Duodenal mucosa (tissue), 2 donors: Measurements from ENCODE around the gene JAZF1.

Source experiments
- H3K27ac ChIP-seq: one replicate; pipeline ENCODE4 v1.7.0; 2013; ENCODE audit warnings: low read depth, low read length
- H3K27me3 ChIP-seq, 2 donors: one replicate each; pipeline ENCODE4 v1.7.0; 2013; ENCODE audit warnings: low read length in 2 of 2, control low read depth in 1 of 2; ENCODE audit not compliant: insufficient read depth in 2 of 2, control insufficient read depth in 1 of 2
- H3K36me3 ChIP-seq, 2 donors: one replicate each; pipeline ENCODE4 v1.7.0; 2013; ENCODE audit warnings: low read length in 2 of 2, control low read depth in 1 of 2; ENCODE audit not compliant: insufficient read depth in 2 of 2, control insufficient read depth in 1 of 2
- H3K4me1 ChIP-seq, 2 donors: one replicate each; pipeline ENCODE4 v1.7.0; 2013; ENCODE audit warnings: low read length in 2 of 2, control low read depth in 1 of 2; ENCODE audit not compliant: insufficient read depth in 2 of 2, control insufficient read depth in 1 of 2
- H3K4me3 ChIP-seq, 2 donors: one replicate each; pipeline ENCODE4 v1.7.0; 2013; ENCODE audit warnings: low read length in 2 of 2, low read depth in 1 of 2
- H3K9ac ChIP-seq, 2 donors: one replicate each; pipeline ENCODE4 v1.7.0; 2013; ENCODE audit warnings: low read length in 2 of 2, low read depth in 1 of 2
- H3K9me3 ChIP-seq, 2 donors: one replicate each; pipeline ENCODE4 v1.7.0; 2013; ENCODE audit warnings: low read length in 2 of 2, control low read depth in 1 of 2; ENCODE audit not compliant: control insufficient read depth in 1 of 2

JAZF1 gene

DNA sequence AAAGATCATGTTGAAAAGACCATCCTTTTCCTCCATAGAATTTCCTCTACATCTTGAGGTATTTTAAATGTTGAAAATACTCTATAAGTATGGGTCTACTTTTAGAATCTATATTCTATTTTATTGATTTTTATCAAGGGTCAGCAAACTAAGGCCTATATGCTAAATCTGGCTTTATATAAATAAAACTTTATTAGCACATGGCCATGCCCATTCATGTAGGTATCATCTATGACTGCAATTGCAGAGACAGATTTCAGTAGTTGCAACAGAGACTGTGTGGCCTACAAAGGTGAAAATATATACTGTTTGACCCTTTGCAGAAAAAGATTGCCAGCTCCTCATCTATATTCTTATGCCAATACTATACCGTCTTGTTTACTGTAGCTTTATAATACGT, 367.9 kb downstream of the JAZF1 start:
- no peaks in the 10 kb centered on the region for H3K9me3 ChIP-seq
- no peak overlapping the region for H3K4me3 ChIP-seq
- H3K27me3 ChIP-seq: no peaks in the 10 kb centered on the region
- peaks cover 7 to 18% of the 10 kb centered on the region in 2 donors for H3K36me3 ChIP-seq
- no peak overlapping the region for H3K27ac ChIP-seq
- no peak overlapping the region for H3K9ac ChIP-seq
- no peaks in the 10 kb centered on the region for H3K4me1 ChIP-seq

DNA sequence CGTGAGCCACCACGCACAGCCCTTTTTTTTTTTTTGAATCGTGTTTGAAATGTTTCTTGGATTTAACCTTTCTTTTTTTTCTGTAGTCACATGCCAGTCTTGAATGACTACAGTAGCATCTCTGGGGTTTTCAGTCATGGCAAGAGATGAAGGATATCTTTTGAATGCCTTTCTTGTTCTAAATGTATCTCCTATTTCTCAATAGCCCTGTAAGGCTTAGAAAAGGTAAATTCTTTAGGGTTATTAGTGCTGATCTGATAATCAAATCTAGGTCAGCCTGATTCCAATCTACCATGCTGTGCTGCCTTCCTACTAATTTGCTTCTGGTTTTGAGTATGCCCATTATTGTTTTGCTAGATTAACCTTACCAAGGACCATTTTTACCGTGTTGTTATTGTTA, 370.4 kb downstream of the JAZF1 start:
- Histone ChIP-seq H3K4me1 (no peaks in the 10 kb centered on the region), H3K36me3 (peaks cover 6 to 7% of the 10 kb centered on the region in 2 donors), H3K27ac (no peak overlapping the region), H3K27me3 (no peaks in the 10 kb centered on the region), H3K9me3 (no peaks in the 10 kb centered on the region), H3K9ac (no peak overlapping the region), H3K4me3 (no peak overlapping the region)

DNA sequence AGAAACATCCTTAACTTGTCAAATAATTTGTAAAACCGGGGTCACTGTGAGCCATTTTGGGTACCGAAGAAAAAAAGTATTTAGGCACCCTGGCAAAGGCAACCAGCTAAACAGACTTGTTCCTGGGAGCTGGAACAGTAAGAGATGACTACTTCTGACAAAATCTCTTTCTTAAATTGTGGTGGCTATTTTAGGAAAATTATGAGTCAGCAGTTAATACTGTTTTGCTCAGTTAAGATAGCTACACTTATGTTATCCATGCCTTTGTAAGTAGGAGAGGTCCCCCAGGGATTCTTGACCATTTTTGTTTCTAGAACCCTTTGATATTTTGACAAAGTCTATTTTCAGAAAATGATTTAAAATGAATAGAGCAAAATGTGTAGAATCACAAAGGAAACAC, 372.0 kb downstream of the JAZF1 start:
- Histone ChIP-seq H3K4me3 (no peak overlapping the region), H3K27me3 (no peaks in the 10 kb centered on the region), H3K36me3 (peaks cover 6 to 7% of the 10 kb centered on the region in 2 donors), H3K9me3 (no peaks in the 10 kb centered on the region), H3K27ac (no peak overlapping the region), H3K9ac (no peak overlapping the region), H3K4me1 (no peaks in the 10 kb centered on the region)

DNA sequence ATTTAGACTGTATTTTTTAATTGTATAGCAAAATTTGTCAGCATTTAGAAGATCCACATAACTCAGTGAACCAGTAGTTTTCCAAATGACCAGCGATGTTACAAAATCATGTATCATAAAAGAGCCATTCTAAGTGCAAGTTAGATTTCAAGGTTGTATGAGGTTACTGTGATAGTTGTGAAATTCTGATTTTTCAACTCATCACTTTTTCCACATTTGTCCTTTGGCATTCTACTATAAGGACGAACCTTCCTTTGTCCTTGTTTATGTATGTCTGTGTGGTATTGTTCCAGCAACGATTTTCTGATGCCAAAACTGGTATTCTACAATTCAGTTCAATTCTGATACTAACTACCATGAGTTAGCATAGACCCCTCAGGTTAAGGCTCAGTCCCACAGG, 376.5 kb downstream of the JAZF1 start:
- peaks cover 10 to 15% of the 10 kb centered on the region in 2 donors for H3K36me3 ChIP-seq
- H3K9ac ChIP-seq: no peak overlapping the region
- H3K4me1 ChIP-seq: no peaks in the 10 kb centered on the region
- H3K4me3 ChIP-seq: no peak overlapping the region
- H3K27ac ChIP-seq: no peak overlapping the region
- H3K9me3 ChIP-seq: no peaks in the 10 kb centered on the region
- no peaks in the 10 kb centered on the region for H3K27me3 ChIP-seq

DNA sequence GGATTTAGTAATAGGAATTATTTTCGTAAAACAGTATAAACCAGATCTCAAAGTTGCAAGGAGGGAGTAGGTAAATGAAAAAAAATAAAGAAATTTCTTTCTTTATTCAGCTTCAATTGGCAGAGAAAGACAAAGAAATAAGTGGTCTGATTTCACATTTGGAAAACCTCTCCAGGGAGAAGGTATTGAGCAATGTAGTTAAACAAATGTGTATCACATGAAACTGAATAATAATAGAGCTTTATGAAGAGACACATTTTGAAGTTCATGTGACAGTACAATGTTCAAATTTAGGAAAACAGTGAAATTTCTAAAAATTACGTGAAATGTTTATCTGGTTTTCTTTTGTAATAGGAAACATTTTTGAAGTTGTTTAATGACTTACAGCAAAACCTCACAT, 377.6 kb downstream of the JAZF1 start:
- Histone ChIP-seq H3K9me3 (no peaks in the 10 kb centered on the region), H3K4me1 (no peaks in the 10 kb centered on the region), H3K27ac (no peak overlapping the region), H3K27me3 (no peaks in the 10 kb centered on the region), H3K4me3 (no peak overlapping the region), H3K9ac (no peak overlapping the region), H3K36me3 (peaks cover 10 to 15% of the 10 kb centered on the region in 2 donors)

DNA sequence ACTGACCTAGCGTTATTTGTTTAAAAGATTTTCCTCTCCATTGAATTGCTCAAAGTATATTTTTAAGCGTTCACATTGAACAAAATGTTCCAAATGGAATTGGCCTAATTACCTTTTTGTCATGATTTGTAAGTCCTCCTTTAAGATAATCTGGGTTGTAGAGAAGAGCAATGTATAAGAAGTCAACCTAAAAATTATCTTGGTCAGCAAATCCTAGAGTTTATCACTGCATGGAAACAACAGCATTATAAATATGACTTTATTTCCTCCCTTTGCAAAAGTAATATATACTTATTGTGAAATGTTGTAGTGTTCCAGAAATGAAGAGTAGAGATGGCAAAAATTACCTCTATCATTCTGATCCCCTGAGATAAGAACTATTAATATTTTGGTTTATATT, 381.4 kb downstream of the JAZF1 start:
- no peak overlapping the region for H3K9ac ChIP-seq
- no peaks in the 10 kb centered on the region for H3K9me3 ChIP-seq
- no peaks in the 10 kb centered on the region for H3K27me3 ChIP-seq
- H3K27ac ChIP-seq: no peak overlapping the region
- H3K4me1 ChIP-seq: no peaks in the 10 kb centered on the region
- H3K4me3 ChIP-seq: no peak overlapping the region
- H3K36me3 ChIP-seq: peaks cover 23 to 28% of the 10 kb centered on the region in 2 donors

DNA sequence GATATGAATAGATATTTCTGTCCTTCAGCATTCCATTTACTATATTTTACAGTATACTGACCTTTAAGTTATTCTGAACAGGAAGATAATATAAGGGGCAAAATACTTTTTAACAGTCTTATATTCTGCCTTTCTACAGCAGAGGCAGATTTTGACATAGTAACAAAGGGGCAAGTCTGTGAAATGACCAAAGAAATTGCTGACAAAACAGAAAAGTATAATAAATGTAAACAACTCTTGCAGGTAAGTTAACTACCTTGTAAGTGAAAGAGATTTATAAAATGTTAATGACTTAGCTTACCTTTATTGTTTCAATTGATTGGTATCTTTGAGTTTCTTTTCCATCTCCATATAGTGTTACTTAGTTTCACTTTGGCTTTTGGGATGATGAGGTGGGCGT, 384.6 kb downstream of the JAZF1 start:
- no peak overlapping the region for H3K4me3 ChIP-seq
- H3K27ac ChIP-seq: no peak overlapping the region
- H3K9me3 ChIP-seq: no peaks in the 10 kb centered on the region
- no peaks in the 10 kb centered on the region for H3K4me1 ChIP-seq
- H3K36me3 ChIP-seq: peaks cover 13 to 40% of the 10 kb centered on the region in 2 donors
- H3K9ac ChIP-seq: no peak overlapping the region
- H3K27me3 ChIP-seq: no peaks in the 10 kb centered on the region

DNA sequence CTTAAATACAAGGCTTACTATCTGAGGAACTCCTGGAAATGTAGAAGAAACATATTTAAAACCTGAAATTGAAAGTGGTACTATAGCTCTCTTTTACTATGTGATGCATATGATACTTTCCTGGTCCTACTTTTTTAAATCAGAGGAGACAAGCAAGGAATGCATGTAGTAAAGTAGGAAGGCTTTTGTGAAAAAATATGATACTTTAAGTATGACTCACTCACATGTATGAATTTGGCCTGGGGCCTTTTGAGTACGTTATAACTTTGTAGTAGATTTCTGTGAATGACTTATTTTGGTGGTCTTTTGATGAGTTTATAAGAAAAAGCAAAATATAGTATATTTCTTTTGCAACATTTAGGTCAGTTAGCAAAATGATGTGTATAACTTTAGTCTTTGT, 386.8 kb downstream of the JAZF1 start:
- H3K9ac ChIP-seq: no peak overlapping the region
- peaks cover 14 to 41% of the 10 kb centered on the region in 2 donors for H3K36me3 ChIP-seq
- no peaks in the 10 kb centered on the region for H3K9me3 ChIP-seq
- no peak overlapping the region for H3K4me3 ChIP-seq
- H3K27me3 ChIP-seq: no peaks in the 10 kb centered on the region
- no peak overlapping the region for H3K27ac ChIP-seq
- no peaks in the 10 kb centered on the region for H3K4me1 ChIP-seq

DNA sequence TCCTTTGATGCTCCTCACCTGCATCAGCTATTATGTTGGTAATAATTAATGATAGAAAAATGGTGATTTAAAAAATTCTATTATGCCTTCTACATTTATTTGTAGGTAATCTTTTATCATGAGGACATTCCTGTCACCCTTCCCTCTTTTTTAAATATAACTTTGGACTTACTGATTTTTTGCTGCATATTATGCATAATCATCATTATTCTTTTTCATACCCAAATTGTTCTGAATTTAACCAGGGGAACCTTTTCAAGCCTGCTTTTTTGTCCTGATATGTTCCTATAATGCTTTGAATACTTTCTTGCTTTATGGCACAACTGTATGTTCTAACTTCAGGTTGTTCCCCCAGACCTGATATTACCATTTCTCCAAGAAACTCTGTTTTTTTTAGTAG, 392.2 kb downstream of the JAZF1 start:
- peaks cover 21 to 50% of the 10 kb centered on the region in 2 donors for H3K36me3 ChIP-seq
- H3K9ac ChIP-seq: no peak overlapping the region
- no peaks in the 10 kb centered on the region for H3K9me3 ChIP-seq
- no peak overlapping the region for H3K27ac ChIP-seq
- H3K4me1 ChIP-seq: no peaks in the 10 kb centered on the region
- H3K27me3 ChIP-seq: no peaks in the 10 kb centered on the region
- H3K4me3 ChIP-seq: no peak overlapping the region

DNA sequence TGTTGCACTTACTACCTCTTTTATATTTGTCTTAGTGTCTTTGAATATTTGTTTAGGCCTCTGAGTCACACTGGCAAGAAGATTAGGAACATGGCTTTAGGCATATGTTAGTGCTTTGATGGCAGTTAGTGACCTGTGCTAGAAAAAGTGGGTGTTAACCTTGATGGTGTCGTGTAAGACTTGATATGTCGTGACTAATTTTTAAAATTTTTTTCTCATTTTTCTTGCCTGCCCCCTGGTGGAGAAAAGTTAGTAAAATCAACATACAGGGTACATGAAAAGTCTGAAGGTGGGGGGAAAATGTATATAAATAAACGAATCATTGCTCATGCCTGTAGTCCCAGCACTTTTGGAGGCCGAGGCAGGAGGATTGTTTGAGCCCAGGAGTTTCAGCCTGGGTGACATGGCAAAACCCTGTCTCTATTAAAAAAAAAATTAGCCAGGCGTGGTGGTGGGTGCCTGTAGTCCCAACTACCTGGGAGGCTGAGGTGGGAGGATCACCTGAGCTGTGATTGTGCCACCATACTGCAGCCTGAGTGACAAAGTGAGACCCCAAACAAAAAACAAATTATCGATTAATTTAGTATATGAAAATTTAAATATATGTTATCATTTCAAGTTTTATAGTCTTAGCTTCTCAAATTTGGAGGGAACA, 396.1 kb downstream of the JAZF1 start:
- Histone ChIP-seq H3K27me3 (no peaks in the 10 kb centered on the region), H3K36me3 (peaks cover 19 to 33% of the 10 kb centered on the region in 2 donors), H3K4me1 (no peaks in the 10 kb centered on the region), H3K27ac (no peak overlapping the region), H3K4me3 (no peak overlapping the region), H3K9ac (no peak overlapping the region), H3K9me3 (no peaks in the 10 kb centered on the region)

DNA sequence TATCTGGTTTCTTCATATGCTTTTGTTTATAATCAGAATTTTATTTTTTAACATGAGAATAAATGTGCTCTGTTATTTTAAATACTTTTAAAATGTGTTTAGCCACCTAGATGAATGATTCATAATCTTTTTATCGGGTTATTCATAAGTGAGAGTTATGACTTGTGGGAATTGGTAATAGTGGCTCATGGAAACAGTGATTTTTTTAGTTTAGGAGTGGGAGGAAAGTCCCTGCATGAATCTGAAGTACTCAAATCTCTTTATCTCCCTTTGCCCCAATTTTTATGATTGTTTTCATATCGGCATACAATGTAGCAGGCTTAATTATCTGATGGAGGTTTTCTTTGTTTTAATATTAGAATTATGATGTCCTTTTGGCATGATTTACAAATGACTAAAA, 397.7 kb downstream of the JAZF1 start:
- H3K36me3 ChIP-seq: peaks cover 12 to 22% of the 10 kb centered on the region in 2 donors
- no peaks in the 10 kb centered on the region for H3K27me3 ChIP-seq
- H3K4me1 ChIP-seq: no peaks in the 10 kb centered on the region
- H3K9me3 ChIP-seq: no peaks in the 10 kb centered on the region
- H3K4me3 ChIP-seq: no peak overlapping the region
- no peak overlapping the region for H3K9ac ChIP-seq
- H3K27ac ChIP-seq: no peak overlapping the region
